HL-60 (cell line): Measurements from ENCODE around the gene NUFIP2.
A peak's percentile ranks its signal among the peaks of the same experiment; 100 is the strongest.

Experiments used
- DNase-seq, 2 experiments: peaks; one replicate each; pipeline ENCODE4 v3.0.0-alpha.2; 2010 to 2020; ENCODE audit warnings: low read depth in 1 of 2, low spot score in 1 of 2
- H3K27ac ChIP-seq: fragments of 250-450 bp; sonication (Bioruptor Pico); replicated peaks from 2 replicates; pipeline ENCODE4 v1.5.1; 2020; ENCODE audit warnings: mild to moderate bottlenecking, moderate library complexity
- H3K27me3 ChIP-seq: fragments of 250-450 bp; sonication (Bioruptor Pico); 2 replicates; pipeline ENCODE4 v1.5.1; 2021; ENCODE audit warnings: mild to moderate bottlenecking, moderate library complexity; ENCODE audit not compliant: insufficient read depth, poor library complexity, severe bottlenecking
- H3K4me3 ChIP-seq: replicated peaks from 2 replicates; pipeline ENCODE4 v1.5.1; 2011; ENCODE audit warnings: mild to moderate bottlenecking, control low read depth, low read length; ENCODE audit not compliant: insufficient read depth
- GABPA ChIP-seq: IDR thresholded peaks from 2 replicates; pipeline ENCODE4 v1.6.1; 2012; ENCODE audit warnings: low read depth
- POLR2AphosphoS5 ChIP-seq: IDR thresholded peaks from 2 replicates; pipeline ENCODE4 v1.6.1; 2012; ENCODE audit warnings: low read depth
- SPI1 ChIP-seq: IDR thresholded peaks from 2 replicates; pipeline ENCODE4 v1.6.1; 2012; ENCODE audit warnings: low read depth, mild to moderate bottlenecking, borderline replicate concordance
- TF ChIP-seq, protein P1 (sequence below): IDR thresholded peaks from one replicate; pipeline ENCODE4 v1.5.1; 2011; ENCODE audit warnings: low read length, control low read depth, inconsistent platforms; ENCODE audit not compliant: insufficient read depth
- TF ChIP-seq, protein P2 (sequence below): IDR thresholded peaks from 2 replicates; pipeline ENCODE4 v1.6.1; 2012; ENCODE audit warnings: low read depth; ENCODE audit not compliant: insufficient replicate concordance

The NUFIP2 gene

DNA sequence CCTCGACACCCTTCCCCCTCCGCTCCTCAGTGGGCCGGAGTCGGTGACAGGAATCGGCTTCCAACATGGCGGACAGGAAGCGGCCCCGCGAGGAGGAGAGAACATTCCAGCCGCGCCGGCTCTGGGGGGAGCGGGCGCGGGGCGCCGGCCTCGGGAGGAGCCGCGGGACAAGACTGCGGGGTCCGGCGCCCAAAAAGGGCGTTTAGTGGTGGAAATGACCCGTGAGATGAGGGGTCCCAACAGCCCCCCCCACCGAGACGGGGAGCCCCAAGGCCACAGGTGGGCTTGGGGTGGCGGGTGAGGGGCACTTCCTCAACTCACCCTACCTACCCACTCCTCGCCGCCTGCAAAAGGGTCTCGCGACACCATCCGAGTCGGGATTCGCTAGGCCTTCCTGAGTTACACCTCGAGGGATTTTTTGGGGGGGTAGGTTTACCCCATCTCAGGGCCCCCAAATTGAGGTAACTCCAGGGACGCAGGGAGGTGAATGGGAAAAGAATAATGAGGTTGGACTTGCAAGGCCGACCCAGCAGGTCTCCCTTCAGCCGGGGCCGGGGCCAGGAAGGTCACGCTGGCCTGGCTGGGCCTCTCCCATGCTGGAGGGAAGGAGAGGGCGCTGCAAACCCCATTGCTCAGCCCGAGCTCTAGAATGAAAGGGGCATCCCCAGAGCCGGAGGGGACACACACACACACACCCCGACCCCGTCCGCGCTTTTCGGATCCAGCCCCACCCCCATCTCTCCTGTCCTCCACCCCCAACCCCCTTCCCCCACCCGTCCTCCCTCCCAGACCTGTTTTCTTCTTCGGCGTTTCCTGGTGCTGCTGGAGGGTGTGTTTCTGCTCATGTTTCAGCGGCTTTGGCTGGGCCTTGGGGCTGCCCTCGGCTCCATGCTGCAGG is 707 bp downstream of the NUFIP2 start:
- TF ChIP-seq POLR2AphosphoS5: peak; percentile 32; the same call in 1 of the 2 replicates
- TF ChIP-seq, protein P1, sequence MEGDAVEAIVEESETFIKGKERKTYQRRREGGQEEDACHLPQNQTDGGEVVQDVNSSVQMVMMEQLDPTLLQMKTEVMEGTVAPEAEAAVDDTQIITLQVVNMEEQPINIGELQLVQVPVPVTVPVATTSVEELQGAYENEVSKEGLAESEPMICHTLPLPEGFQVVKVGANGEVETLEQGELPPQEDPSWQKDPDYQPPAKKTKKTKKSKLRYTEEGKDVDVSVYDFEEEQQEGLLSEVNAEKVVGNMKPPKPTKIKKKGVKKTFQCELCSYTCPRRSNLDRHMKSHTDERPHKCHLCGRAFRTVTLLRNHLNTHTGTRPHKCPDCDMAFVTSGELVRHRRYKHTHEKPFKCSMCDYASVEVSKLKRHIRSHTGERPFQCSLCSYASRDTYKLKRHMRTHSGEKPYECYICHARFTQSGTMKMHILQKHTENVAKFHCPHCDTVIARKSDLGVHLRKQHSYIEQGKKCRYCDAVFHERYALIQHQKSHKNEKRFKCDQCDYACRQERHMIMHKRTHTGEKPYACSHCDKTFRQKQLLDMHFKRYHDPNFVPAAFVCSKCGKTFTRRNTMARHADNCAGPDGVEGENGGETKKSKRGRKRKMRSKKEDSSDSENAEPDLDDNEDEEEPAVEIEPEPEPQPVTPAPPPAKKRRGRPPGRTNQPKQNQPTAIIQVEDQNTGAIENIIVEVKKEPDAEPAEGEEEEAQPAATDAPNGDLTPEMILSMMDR: no peak
- TF ChIP-seq SPI1: no peak
- TF ChIP-seq, protein P2, sequence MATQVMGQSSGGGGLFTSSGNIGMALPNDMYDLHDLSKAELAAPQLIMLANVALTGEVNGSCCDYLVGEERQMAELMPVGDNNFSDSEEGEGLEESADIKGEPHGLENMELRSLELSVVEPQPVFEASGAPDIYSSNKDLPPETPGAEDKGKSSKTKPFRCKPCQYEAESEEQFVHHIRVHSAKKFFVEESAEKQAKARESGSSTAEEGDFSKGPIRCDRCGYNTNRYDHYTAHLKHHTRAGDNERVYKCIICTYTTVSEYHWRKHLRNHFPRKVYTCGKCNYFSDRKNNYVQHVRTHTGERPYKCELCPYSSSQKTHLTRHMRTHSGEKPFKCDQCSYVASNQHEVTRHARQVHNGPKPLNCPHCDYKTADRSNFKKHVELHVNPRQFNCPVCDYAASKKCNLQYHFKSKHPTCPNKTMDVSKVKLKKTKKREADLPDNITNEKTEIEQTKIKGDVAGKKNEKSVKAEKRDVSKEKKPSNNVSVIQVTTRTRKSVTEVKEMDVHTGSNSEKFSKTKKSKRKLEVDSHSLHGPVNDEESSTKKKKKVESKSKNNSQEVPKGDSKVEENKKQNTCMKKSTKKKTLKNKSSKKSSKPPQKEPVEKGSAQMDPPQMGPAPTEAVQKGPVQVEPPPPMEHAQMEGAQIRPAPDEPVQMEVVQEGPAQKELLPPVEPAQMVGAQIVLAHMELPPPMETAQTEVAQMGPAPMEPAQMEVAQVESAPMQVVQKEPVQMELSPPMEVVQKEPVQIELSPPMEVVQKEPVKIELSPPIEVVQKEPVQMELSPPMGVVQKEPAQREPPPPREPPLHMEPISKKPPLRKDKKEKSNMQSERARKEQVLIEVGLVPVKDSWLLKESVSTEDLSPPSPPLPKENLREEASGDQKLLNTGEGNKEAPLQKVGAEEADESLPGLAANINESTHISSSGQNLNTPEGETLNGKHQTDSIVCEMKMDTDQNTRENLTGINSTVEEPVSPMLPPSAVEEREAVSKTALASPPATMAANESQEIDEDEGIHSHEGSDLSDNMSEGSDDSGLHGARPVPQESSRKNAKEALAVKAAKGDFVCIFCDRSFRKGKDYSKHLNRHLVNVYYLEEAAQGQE: peak; percentile 52
- TF ChIP-seq GABPA: no peak
- Histone ChIP-seq H3K27me3 (no peaks in the 10 kb centered on the region), H3K27ac (peak overlapping the region; percentile 95), H3K4me3 (peak overlapping the region; percentile 97)
- DNase-seq: peak in 1 of 2 experiments; percentile 70

DNA sequence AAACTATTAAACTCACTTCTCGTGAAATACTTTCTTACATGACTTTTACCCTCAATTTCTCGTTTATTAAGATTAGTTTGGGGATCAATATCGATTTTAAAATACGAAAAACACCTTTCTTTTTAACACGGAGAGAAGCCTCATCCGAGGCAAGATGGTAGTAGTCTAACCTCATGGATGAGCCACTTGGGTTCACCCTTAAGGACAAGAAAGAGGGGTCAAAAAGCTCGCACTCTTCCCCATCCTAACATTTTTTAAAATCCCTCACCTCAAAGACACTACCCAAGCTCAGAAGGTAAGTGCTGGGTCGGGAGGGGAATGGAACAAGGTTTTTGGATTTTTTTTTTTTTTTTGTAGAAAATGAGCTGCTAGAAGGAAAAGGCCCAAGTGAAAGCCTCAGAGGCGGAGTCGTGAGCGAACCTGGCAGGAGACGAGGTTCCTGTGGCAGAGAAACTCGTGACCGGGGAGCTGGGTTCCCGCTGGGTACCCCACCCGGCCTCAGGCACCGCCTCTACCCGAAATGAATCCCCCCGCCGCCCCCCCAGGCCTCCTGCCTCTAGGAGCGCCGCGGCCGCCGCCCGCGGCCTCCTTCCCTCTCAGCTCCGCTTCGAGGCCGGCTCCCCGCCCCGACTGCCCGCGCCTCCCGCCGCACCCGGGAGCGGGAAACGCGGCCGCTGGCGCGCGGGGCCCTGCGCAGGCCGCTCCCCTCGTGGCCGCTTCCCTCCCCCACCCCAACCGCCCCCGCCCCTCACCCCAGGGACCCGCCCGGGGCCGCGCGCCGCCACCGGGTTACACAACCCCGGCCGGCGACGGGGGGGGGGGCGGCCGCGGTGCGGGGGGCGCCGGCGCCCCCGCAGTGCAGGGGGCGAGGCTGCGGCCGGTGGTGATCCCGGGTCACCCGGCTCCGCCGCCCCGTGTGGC is 1.6 kb downstream of the NUFIP2 start:
- peak overlapping the region; percentile 95 for H3K27ac ChIP-seq
- peak in 1 of 2 experiments; percentile 54 for DNase-seq
- no peaks in the 10 kb centered on the region for H3K27me3 ChIP-seq
- TF ChIP-seq SPI1 (no peak), POLR2AphosphoS5 (no peak), GABPA (no peak)
- TF ChIP-seq, protein P2: no peak
- TF ChIP-seq, protein P1: no peak
- peak overlapping the region; percentile 97 for H3K4me3 ChIP-seq

DNA sequence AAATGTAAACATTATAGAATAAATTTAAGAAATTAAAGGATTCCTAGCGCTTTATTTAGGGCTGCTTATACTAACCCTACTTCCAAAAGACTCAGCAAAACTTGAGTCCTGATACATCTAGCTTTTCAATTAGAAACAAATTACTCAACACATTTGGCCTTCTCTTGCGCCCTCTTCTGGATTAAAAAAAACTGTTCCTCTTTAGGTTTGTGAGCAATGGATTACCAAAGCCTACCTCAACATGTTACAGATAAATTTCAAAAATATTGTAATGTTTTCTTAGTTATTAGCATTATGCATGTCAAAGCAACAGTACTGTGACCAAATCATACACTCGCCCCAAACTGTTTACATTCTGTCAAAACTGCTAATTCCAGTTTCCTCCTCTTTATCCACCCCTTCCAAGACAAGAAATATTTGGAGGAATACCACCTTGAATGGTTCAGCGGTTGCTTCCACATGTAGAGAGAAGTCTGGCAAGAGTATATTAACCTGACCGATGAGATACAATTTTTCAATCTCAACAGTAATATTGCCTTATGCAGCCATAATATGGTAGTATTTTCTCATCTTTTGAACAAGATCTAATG is 2.7 kb downstream of the NUFIP2 start:
- Histone ChIP-seq H3K27ac (peak overlapping the region; percentile 83), H3K4me3 (peak overlapping the region; percentile 97), H3K27me3 (no peaks in the 10 kb centered on the region)
- TF ChIP-seq, protein P2: no peak
- TF ChIP-seq GABPA: no peak
- no peak for TF ChIP-seq POLR2AphosphoS5
- TF ChIP-seq, protein P1: peak; percentile 40
- TF ChIP-seq SPI1: peak; percentile 66; the same call in 1 of the 2 replicates
- peak in 1 of 2 experiments; percentile 67 for DNase-seq
